ENCODE data around the gene TMEM223. TPM values are rescaled to one million over a fixed set of nuclear protein-coding genes. Genes with fewer than 3 reads are reported as not detected.

TMEM223 gene
- total RNA-seq, 1 experiment from 2014 or later, result 22.2 TPM

- H3K18ac ChIP-seq (ENCODE audit: insufficient read length, low read depth, low read length), result no peak overlapping the region
- H2AFZ ChIP-seq (ENCODE audit: low read length), result no peak overlapping the region
- H3K27me3 ChIP-seq (ENCODE audit: insufficient read depth, low read length), result no peaks in the 10 kb centered on the region
- H2AK5ac ChIP-seq (ENCODE audit: insufficient read length, low read length), result no peak overlapping the region
- no peak overlapping the region for H4K91ac ChIP-seq (ENCODE audit: insufficient read length, low read depth, low read length)
- no peak for DNase-seq
- H3K14ac ChIP-seq (ENCODE audit: insufficient read depth, low read length), result no peak overlapping the region
- H3K4me2 ChIP-seq (ENCODE audit: insufficient read depth, insufficient read length, low read length), result no peak overlapping the region
- Mint-ChIP-seq H3K36me3 (ENCODE audit: insufficient read depth in 1 of 3, low read depth in 3 of 3) (peaks cover 37 to 71% (median 60%) of the 10 kb centered on the region in 3 experiments), H3K9me3 (no peaks in the 10 kb centered on the region), H3K4me1 (no peaks in the 10 kb centered on the region), H3K4me3 (no peak overlapping the region), H3K27me3 (ENCODE audit: low read depth) (no peaks in the 10 kb centered on the region), H3K27ac (peak overlapping the region in 1 of 3 experiments; percentile 41; a peak in 2 of 7 replicates)
- H4K20me1 ChIP-seq (ENCODE audit: control insufficient read depth, insufficient read depth, insufficient read length), result no peaks in the 10 kb centered on the region
- no peak overlapping the region for H2BK120ac ChIP-seq (ENCODE audit: low read depth, low read length, poor library complexity, severe bottlenecking)
- H3K9me3 ChIP-seq (ENCODE audit: control insufficient read depth, low read depth, low read length), result no peaks in the 10 kb centered on the region
- no peak overlapping the region for H4K5ac ChIP-seq (ENCODE audit: insufficient read length, low read depth, low read length)
- no peaks in the 10 kb centered on the region for H3K79me1 ChIP-seq (ENCODE audit: insufficient read depth, low read depth, low read length, poor library complexity, severe bottlenecking)
- H3K56ac ChIP-seq (ENCODE audit: insufficient read length, low read depth, low read length), result no peak overlapping the region
- no peaks in the 10 kb centered on the region for H3K4me1 ChIP-seq (ENCODE audit: insufficient read depth, low read length)
- no peak overlapping the region for H4K8ac ChIP-seq (replicated peaks; ENCODE audit: insufficient read length, low read depth, low read length)
- H3K27ac ChIP-seq (ENCODE audit: insufficient read length, low read depth, low read length), result no peak overlapping the region
- no peak overlapping the region for H3K23ac ChIP-seq (ENCODE audit: insufficient read length, low read depth, low read length)
- no peak overlapping the region for H2BK5ac ChIP-seq (ENCODE audit: insufficient read length, low read length)
- H3K23me2 ChIP-seq (ENCODE audit: insufficient read length, low read depth, low read length, poor library complexity, severe bottlenecking), result peaks cover 3% of the 10 kb centered on the region
- H2BK12ac ChIP-seq (ENCODE audit: insufficient read length, low read depth, low read length), result no peak overlapping the region
- no peak overlapping the region for H3K4ac ChIP-seq (ENCODE audit: low read depth, low read length)
- WGBS (ENCODE audit: extremely low coverage, insufficient read length, low lambda C conversion rate), result no CpG with 5 or more reads among the region's 2 CpGs
- H2BK15ac ChIP-seq (ENCODE audit: low read depth, low read length), result no peak overlapping the region
- no peak overlapping the region for H3T11ph ChIP-seq (ENCODE audit: low read length)
- TF ChIP-seq CTCF (conservative IDR thresholded peaks at IDR 0.05), result no peak
- H3K79me2 ChIP-seq (ENCODE audit: insufficient read depth, low read length), result peaks cover 3% of the 10 kb centered on the region; the same call in 1 of the 2 replicates
- no peak overlapping the region for H3K9ac ChIP-seq (ENCODE audit: extremely low read depth, insufficient read length, low read length)
- H2BK20ac ChIP-seq (ENCODE audit: low read depth, low read length, poor library complexity, severe bottlenecking), result no peak overlapping the region
These were observed 14.4 kb downstream of the TMEM223 start for GRCh38 chr11:62777389-62777788.

All from H9 (cell line).